Activated CD8-positive, alpha-beta memory T cell treated with anti-CD3 and anti-CD28 coated beads for 24 hours (primary cell): ENCODE data around the gene CLEC18B.
"Not testable (repeated sequence)": the region's sequence is repeated elsewhere in the genome, so short reads cannot be mapped to it uniquely, and the experiment has no call there.

ENCODE experiments used
- DNase-seq: peaks from one replicate; pipeline ENCODE4 v3.0.0-alpha.2; 2020

CLEC18B gene

GRCh38 chr16:74443624-74444346 lies 22.5 kb upstream of the CLEC18B start:
- DNase-seq, result not testable (repeated sequence)

GRCh38 chr16:74439685-74440084 lies 18.4 kb upstream of the CLEC18B start:
- DNase-seq, result no peak

GRCh38 chr16:74438492-74438979 lies 17.3 kb upstream of the CLEC18B start:
- no peak for DNase-seq

GRCh38 chr16:74431516-74431915 lies 10.2 kb upstream of the CLEC18B start:
- no peak for DNase-seq

- peak; percentile 78 for DNase-seq
Measured at GRCh38 chr16:74430036-74430712, 8.9 kb upstream of the CLEC18B start.

GRCh38 chr16:74428493-74428892 lies 7.2 kb upstream of the CLEC18B start:
- not testable (repeated sequence) for DNase-seq

- not testable (repeated sequence) for DNase-seq
Measured at GRCh38 chr16:74425751-74426150, 4.5 kb upstream of the CLEC18B start.

GRCh38 chr16:74423721-74424120 lies 2.4 kb upstream of the CLEC18B start:
- DNase-seq, result not testable (repeated sequence)

GRCh38 chr16:74422086-74422485 lies 808 bp upstream of the CLEC18B start:
- not testable (repeated sequence) for DNase-seq

GRCh38 chr16:74421482-74421785 lies 156 bp upstream of the CLEC18B start:
- not testable (repeated sequence) for DNase-seq

- DNase-seq, result not testable (repeated sequence)
Measured at GRCh38 chr16:74419811-74420210, 1.5 kb downstream of the CLEC18B start.

GRCh38 chr16:74417897-74418296 lies 3.4 kb downstream of the CLEC18B start:
- DNase-seq, result not testable (repeated sequence)

- DNase-seq, result not testable (repeated sequence)
Measured at GRCh38 chr16:74413920-74414319, 7.4 kb downstream of the CLEC18B start.

- DNase-seq, result not testable (repeated sequence)
Measured at GRCh38 chr16:74413485-74413884, 7.8 kb downstream of the CLEC18B start.

GRCh38 chr16:74412775-74413390 lies 8.4 kb downstream of the CLEC18B start:
- not testable (repeated sequence) for DNase-seq

GRCh38 chr16:74412138-74412774 lies 9.0 kb downstream of the CLEC18B start:
- DNase-seq, result not testable (repeated sequence)

GRCh38 chr16:74410981-74411380 lies 10.3 kb downstream of the CLEC18B start:
- DNase-seq, result not testable (repeated sequence)

- DNase-seq, result not testable (repeated sequence)
Measured at GRCh38 chr16:74410057-74410957, 11.0 kb downstream of the CLEC18B start.

GRCh38 chr16:74409185-74409981 lies 11.9 kb downstream of the CLEC18B start:
- DNase-seq, result not testable (repeated sequence)

- DNase-seq, result peak; percentile 57
Measured at GRCh38 chr16:74407362-74407705, 13.9 kb downstream of the CLEC18B start.

GRCh38 chr16:74406600-74407361 lies 14.5 kb downstream of the CLEC18B start:
- peak; percentile 55 for DNase-seq
